PC-3 (cell line): ENCODE results near the gene LYZL1. TPM values are rescaled to one million over a fixed set of nuclear protein-coding genes. Genes with fewer than 3 reads are reported as not detected.

ENCODE experiments used
- ATAC-seq: fragments of 200-7000 bp; cut with Tn5 transposase; 2 replicates; pipeline ENCODE4 v1.9.1; 2020; ENCODE audit warnings: mild to moderate bottlenecking, moderate library complexity
- BruUV-seq: library from RNA; stranded (reverse); fragments of 400-500 nt; replicated peaks from 2 replicates; lab custom pipeline; 2021; lab: Mats Ljungman, UMichigan
- CTCF ChIA-PET: fragments of 300-600 bp; sonication (Branson Sonifier 250); formaldehyde crosslinking; loops from one replicate; lab custom pipeline; 2022; ENCODE audit warnings: antibody characterized with exemption; lab: Charles Lee
- POLR2A ChIA-PET: fragments of 300-600 bp; sonication (Branson Sonifier 250); formaldehyde crosslinking; loops from one replicate; lab custom pipeline; 2022; ENCODE audit warnings: antibody characterized with exemption; ENCODE audit not compliant: unreplicated experiment; lab: Charles Lee
- DNase-seq: peaks from one replicate; pipeline ENCODE4 v3.0.0-alpha.2; 2015
- H2AFZ ChIP-seq: fragments of 300-600 bp; sonication (generic); 2 replicates; pipeline ENCODE4 v1.6.0; 2016; ENCODE audit warnings: antibody characterized with exemption, low read length
- H3F3A ChIP-seq: fragments of 300-600 bp; sonication (generic); one replicate; pipeline ENCODE4 v1.6.0; 2017; ENCODE audit warnings: antibody characterized with exemption, low read length, control low read depth, mild to moderate bottlenecking; ENCODE audit not compliant: unreplicated experiment
- H3K27ac ChIP-seq: fragments of 300-600 bp; sonication (generic); 2 replicates; pipeline ENCODE4 v1.5.1; 2016; ENCODE audit warnings: mild to moderate bottlenecking, low read length
- H3K27me3 ChIP-seq: fragments of 300-600 bp; sonication (generic); 2 replicates; pipeline ENCODE4 v1.6.1; 2016; ENCODE audit warnings: low read length, mixed read lengths
- H3K36me3 ChIP-seq: fragments of 300-600 bp; sonication (generic); 2 replicates; pipeline ENCODE4 v1.6.1; 2016; ENCODE audit warnings: low read depth, mixed run types, low read length, mixed read lengths
- H3K4me1 ChIP-seq: fragments of 300-600 bp; sonication (generic); 2 replicates; pipeline ENCODE4 v1.5.1; 2016; ENCODE audit warnings: low read length; ENCODE audit not compliant: insufficient read depth
- H3K4me2 ChIP-seq: fragments of 300-600 bp; sonication (generic); 2 replicates; pipeline ENCODE4 v1.6.0; 2016; ENCODE audit warnings: low read length
- H3K4me3 ChIP-seq: fragments of 300-600 bp; sonication (generic); 2 replicates; pipeline ENCODE4 v1.5.1; 2016; ENCODE audit warnings: mild to moderate bottlenecking, low read length, mixed read lengths
- H3K79me2 ChIP-seq: fragments of 300-600 bp; sonication (generic); 2 replicates; pipeline ENCODE4 v1.6.1; 2017; ENCODE audit warnings: low read length, mixed read lengths
- H3K9ac ChIP-seq: fragments of 300-600 bp; sonication (generic); 2 replicates; pipeline ENCODE4 v1.6.0; 2016; ENCODE audit warnings: mild to moderate bottlenecking, low read length
- H3K9me2 ChIP-seq: fragments of 300-600 bp; sonication (generic); replicated peaks from 2 replicates; pipeline ENCODE4 v1.6.1; 2016; ENCODE audit warnings: mixed run types, low read length, mixed read lengths
- H3K9me3 ChIP-seq: fragments of 300-600 bp; sonication (generic); 2 replicates; pipeline ENCODE4 v1.6.1; 2016; ENCODE audit warnings: low read length, mixed read lengths
- H4K20me1 ChIP-seq: fragments of 300-600 bp; sonication (generic); 2 replicates; pipeline ENCODE4 v1.6.1; 2016; ENCODE audit warnings: low read length, mixed read lengths
- EZH2 ChIP-seq: fragments of 300-600 bp; sonication (generic); IDR thresholded peaks from one replicate; pipeline ENCODE4 v1.6.1; 2017; ENCODE audit warnings: antibody characterized with exemption, mild to moderate bottlenecking, low read length; ENCODE audit not compliant: unreplicated experiment
- EZH2phosphoT487 ChIP-seq: fragments of 300-600 bp; sonication (generic); IDR thresholded peaks from 2 replicates; pipeline ENCODE4 v1.6.1; 2018; ENCODE audit warnings: mild to moderate bottlenecking, antibody characterized with exemption, low read length, borderline replicate concordance
- intact Hi-C: fragments of 100-400 bp; cut with micrococcal nuclease; formaldehyde crosslinking; loops from 2 replicates; pipeline ENCODE4 v1.9.0; 2023
- total RNA-seq: library from RNA; depleted of rRNA; stranded (reverse); fragments of >200 nt; gene quantifications from 2 replicates; pipeline ENCODE4 v1.2.3, GENCODE V29; 2014
- TF ChIP-seq, protein P1 (sequence below): fragments of 300-600 bp; sonication (generic); conservative IDR thresholded peaks from 2 replicates; pipeline ENCODE4 v1.5.1; 2017; ENCODE audit warnings: antibody characterized with exemption, low read depth, mild to moderate bottlenecking, low read length

LYZL1 gene
- total RNA-seq, 1 experiment from 2014 or later = not detected

DNA sequence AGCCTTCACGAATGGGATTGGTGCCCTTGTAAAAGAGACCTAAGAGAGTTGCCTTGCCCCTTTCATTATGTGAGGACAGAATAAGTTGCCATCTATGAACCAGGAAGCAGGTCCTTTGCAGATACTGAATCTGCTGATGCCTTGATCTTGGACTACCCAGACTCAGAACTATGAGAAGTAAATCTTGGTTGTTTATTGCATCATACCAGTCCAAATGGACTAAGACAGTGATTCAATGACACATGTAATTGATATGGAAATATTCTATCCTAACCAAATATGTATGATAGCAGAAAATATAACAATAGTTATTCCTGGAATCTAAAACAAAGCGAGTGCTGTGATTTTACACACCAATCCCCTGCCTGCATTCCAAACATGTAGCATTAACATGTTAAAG, 17.0 kb upstream of the LYZL1 start:
- peaks cover 3% of the 10 kb centered on the region; the same call in 1 of the 2 replicates for H3K4me1 ChIP-seq
- no peak for TF ChIP-seq EZH2
- TF ChIP-seq EZH2phosphoT487 = no peak
- TF ChIP-seq, protein P1, sequence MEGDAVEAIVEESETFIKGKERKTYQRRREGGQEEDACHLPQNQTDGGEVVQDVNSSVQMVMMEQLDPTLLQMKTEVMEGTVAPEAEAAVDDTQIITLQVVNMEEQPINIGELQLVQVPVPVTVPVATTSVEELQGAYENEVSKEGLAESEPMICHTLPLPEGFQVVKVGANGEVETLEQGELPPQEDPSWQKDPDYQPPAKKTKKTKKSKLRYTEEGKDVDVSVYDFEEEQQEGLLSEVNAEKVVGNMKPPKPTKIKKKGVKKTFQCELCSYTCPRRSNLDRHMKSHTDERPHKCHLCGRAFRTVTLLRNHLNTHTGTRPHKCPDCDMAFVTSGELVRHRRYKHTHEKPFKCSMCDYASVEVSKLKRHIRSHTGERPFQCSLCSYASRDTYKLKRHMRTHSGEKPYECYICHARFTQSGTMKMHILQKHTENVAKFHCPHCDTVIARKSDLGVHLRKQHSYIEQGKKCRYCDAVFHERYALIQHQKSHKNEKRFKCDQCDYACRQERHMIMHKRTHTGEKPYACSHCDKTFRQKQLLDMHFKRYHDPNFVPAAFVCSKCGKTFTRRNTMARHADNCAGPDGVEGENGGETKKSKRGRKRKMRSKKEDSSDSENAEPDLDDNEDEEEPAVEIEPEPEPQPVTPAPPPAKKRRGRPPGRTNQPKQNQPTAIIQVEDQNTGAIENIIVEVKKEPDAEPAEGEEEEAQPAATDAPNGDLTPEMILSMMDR = no peak
- BruUV-seq = no TSS peak
- ChIA-PET POLR2A (no interaction called here), CTCF (no interaction called here)
- H3K4me3 ChIP-seq = no peak overlapping the region
- no peaks in the 10 kb centered on the region for H3F3A ChIP-seq
- no peak for DNase-seq
- H3K9me3 ChIP-seq = no peaks in the 10 kb centered on the region
- no peak overlapping the region for H2AFZ ChIP-seq
- no peaks in the 10 kb centered on the region for H3K36me3 ChIP-seq
- H3K4me2 ChIP-seq = no peak overlapping the region
- H3K9me2 ChIP-seq = no peaks in the 10 kb centered on the region
- H3K79me2 ChIP-seq = no peaks in the 10 kb centered on the region
- no peak overlapping the region for H3K27ac ChIP-seq
- H3K9ac ChIP-seq = no peak overlapping the region
- no peaks in the 10 kb centered on the region for H3K27me3 ChIP-seq
- intact Hi-C loops = no loop called here
- no peaks in the 10 kb centered on the region for H4K20me1 ChIP-seq
- ATAC-seq = no peak

DNA sequence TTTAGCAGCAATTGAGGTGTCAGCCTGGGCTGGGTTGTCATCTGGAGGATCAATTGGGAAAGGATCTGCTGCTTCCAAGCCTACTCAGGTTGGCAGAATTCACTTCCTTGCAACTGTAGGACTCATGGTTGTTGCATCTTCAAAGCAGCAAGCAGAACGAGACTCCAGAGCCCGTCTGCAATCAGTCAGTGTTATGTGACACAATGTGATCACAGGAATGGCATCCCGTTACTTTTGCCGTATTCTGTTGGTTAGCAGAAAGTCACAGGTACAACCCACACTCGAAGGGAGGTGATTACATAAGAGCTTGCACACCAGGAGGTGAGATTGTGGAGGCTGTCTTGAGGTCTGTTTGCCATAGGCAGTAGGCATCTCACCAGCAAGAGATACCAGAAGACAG, 15.4 kb upstream of the LYZL1 start:
- intact Hi-C loops = no loop called here
- Histone ChIP-seq H3K36me3 (no peaks in the 10 kb centered on the region), H3K27me3 (no peaks in the 10 kb centered on the region), H3K9me3 (no peaks in the 10 kb centered on the region), H4K20me1 (no peaks in the 10 kb centered on the region), H3K4me1 (peaks cover 7% of the 10 kb centered on the region; the same call in 1 of the 2 replicates), H3K27ac (no peak overlapping the region), H2AFZ (no peak overlapping the region), H3K9me2 (no peaks in the 10 kb centered on the region), H3K4me2 (no peak overlapping the region), H3K9ac (no peak overlapping the region), H3K79me2 (no peaks in the 10 kb centered on the region), H3F3A (no peaks in the 10 kb centered on the region), H3K4me3 (no peak overlapping the region)
- ChIA-PET POLR2A (no interaction called here), CTCF (no interaction called here)
- BruUV-seq = no TSS peak
- DNase-seq (no peak), ATAC-seq (no peak)
- TF ChIP-seq, protein P1 = no peak
- TF ChIP-seq EZH2phosphoT487 (no peak), EZH2 (no peak)

DNA sequence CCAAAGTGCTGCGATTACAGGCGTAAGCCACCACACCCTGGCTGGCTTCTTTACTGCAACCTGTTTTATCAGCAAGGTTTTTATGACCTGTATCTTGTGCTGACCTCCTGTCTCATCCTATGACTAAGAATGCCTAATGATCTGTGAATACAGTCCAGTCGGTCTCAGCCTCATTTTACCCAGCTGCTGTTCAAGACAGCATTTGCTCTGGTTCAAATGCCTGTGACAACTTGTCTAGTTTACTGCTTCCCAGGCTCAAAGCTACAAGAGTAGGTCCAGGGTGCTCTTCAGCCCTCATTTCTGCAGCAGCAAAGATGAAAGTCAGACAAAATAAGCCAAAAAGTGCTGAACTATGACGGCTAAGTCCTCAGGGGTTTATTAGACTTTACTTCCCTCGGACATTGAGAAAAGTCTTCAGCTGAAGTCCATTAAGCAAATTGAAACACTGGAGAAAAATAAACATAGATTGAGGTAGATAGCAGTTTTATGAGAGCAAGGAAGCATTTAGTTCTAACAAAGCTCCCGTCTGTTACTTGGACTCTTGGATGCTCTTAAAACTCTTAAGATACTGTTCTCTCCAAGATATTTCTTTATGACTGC, 12.5 kb upstream of the LYZL1 start:
- H3K9me3 ChIP-seq = no peaks in the 10 kb centered on the region
- H3K27ac ChIP-seq = peak overlapping the region; percentile 27; the same call in 1 of the 2 replicates
- no TSS peak for BruUV-seq
- peak; percentile 25 for DNase-seq
- no peak overlapping the region for H3K4me3 ChIP-seq
- H3K27me3 ChIP-seq = no peaks in the 10 kb centered on the region
- no peak overlapping the region for H3K4me2 ChIP-seq
- H3K9ac ChIP-seq = no peak overlapping the region
- ChIA-PET POLR2A (no interaction called here), CTCF (no interaction called here)
- H3K36me3 ChIP-seq = no peaks in the 10 kb centered on the region
- H2AFZ ChIP-seq = no peak overlapping the region
- ATAC-seq = peak; percentile 77
- no peaks in the 10 kb centered on the region for H3K9me2 ChIP-seq
- H4K20me1 ChIP-seq = no peaks in the 10 kb centered on the region
- H3K4me1 ChIP-seq = peaks cover 7% of the 10 kb centered on the region; the same call in 1 of the 2 replicates
- TF ChIP-seq, protein P1 = no peak
- TF ChIP-seq EZH2phosphoT487 (no peak), EZH2 (no peak)
- H3F3A ChIP-seq = no peaks in the 10 kb centered on the region
- intact Hi-C loops = loop anchor here (2.0 kb wide), 1 partner anchor 20 kb away; no protein-coding TSS in a partner anchor
- H3K79me2 ChIP-seq = no peaks in the 10 kb centered on the region
